Middle frontal gyrus (tissue), 1 donor: ENCODE data around the gene IL17RA.

Source experiments
- DNase-seq: peaks from one replicate; pipeline ENCODE4 v3.0.0-alpha.2; 2015; ENCODE audit warnings: low spot score; ENCODE audit errors: extremely low spot score

IL17RA gene

GRCh38 chr22:17106161-17106784 lies 21.5 kb downstream of the IL17RA start:
- no peak for DNase-seq

- DNase-seq: no peak
Observed at GRCh38 chr22:17106785-17107546, 22.2 kb downstream of the IL17RA start.

- DNase-seq: no peak
Observed at GRCh38 chr22:17107547-17107810, 22.7 kb downstream of the IL17RA start.

GRCh38 chr22:17108256-17109112 lies 23.7 kb downstream of the IL17RA start:
- no peak for DNase-seq

GRCh38 chr22:17109113-17109865 lies 24.5 kb downstream of the IL17RA start:
- no peak for DNase-seq

GRCh38 chr22:17109976-17110375 lies 25.2 kb downstream of the IL17RA start:
- DNase-seq: no peak

- no peak for DNase-seq
Observed at GRCh38 chr22:17110791-17111550, 26.2 kb downstream of the IL17RA start.

GRCh38 chr22:17112491-17113042 lies 27.8 kb downstream of the IL17RA start:
- no peak for DNase-seq

GRCh38 chr22:17113600-17113999 lies 28.8 kb downstream of the IL17RA start:
- no peak for DNase-seq

GRCh38 chr22:17114173-17114897 lies 29.5 kb downstream of the IL17RA start:
- no peak for DNase-seq

GRCh38 chr22:17114898-17115235 lies 30.1 kb downstream of the IL17RA start:
- DNase-seq: no peak

GRCh38 chr22:17115236-17115635 lies 30.4 kb downstream of the IL17RA start:
- DNase-seq: no peak

GRCh38 chr22:17115945-17116565 lies 31.3 kb downstream of the IL17RA start:
- peak; percentile 31 for DNase-seq

GRCh38 chr22:17116572-17117330 lies 32.0 kb downstream of the IL17RA start:
- no peak for DNase-seq

- DNase-seq: no peak
Observed at GRCh38 chr22:17117400-17117799, 32.6 kb downstream of the IL17RA start.

- no peak for DNase-seq
Observed at GRCh38 chr22:17117890-17118289, 33.1 kb downstream of the IL17RA start.

GRCh38 chr22:17118342-17118741 lies 33.5 kb downstream of the IL17RA start:
- no peak for DNase-seq

GRCh38 chr22:17119481-17120202 lies 34.8 kb downstream of the IL17RA start:
- DNase-seq: no peak
